ENCODE measurements around the gene PPP1R27.

- TF ChIP-seq POLR2A (IDR thresholded peaks at IDR 0.05) (no peak), POLR2AphosphoS5 (IDR thresholded peaks at IDR 0.05) (no peak)
Observed at GRCh38 chr17:81838753-81839255, 4.0 kb upstream of the PPP1R27 start.
